Measurements from ENCODE around the gene KRT35. TPM values are rescaled to one million over a fixed set of nuclear protein-coding genes. Genes with fewer than 3 reads are reported as not detected.
"Not testable (repeated sequence)": the region's sequence is repeated elsewhere in the genome, so short reads cannot be mapped to it uniquely, and the experiment has no call there.

The KRT35 gene
- total and polyA plus RNA-seq, 8 donors: not detected

GRCh38 chr17:41434415-41434814 lies 46.5 kb downstream of the KRT35 start:
- peak in 1 of 2 donors; percentile 46 for DNase-seq

GRCh38 chr17:41434005-41434404 lies 46.9 kb downstream of the KRT35 start:
- Histone ChIP-seq H3K9me3 (no peaks in the 10 kb centered on the region), H3K27me3 (no peaks in the 10 kb centered on the region), H3K27ac (no peak overlapping the region), H3K4me3 (no peak overlapping the region), H3K36me3 (no peaks in the 10 kb centered on the region), H3K4me1 (peaks cover 0 to 7% (median 0%) of the 10 kb centered on the region in 4 donors)
- 54 to 61% (median 60%) methylated on average over 4 of the region's 4 CpGs for WGBS, 5 donors
- intact Hi-C loops (cut with DNase I; ENCODE audit: low total_unique reads): no loop called here
- TF ChIP-seq EP300 (IDR thresholded peaks at IDR 0.05) (no peak), CTCF (IDR thresholded peaks at IDR 0.05) (no peak), POLR2A (IDR thresholded peaks at IDR 0.05) (no peak), POLR2AphosphoS5 (IDR thresholded peaks at IDR 0.05) (no peak)
- peak in 1 of 2 donors; percentile 23 for DNase-seq

More at GRCh38 chr17:41434415-41434814, 46.5 kb downstream of the KRT35 start:
- Histone ChIP-seq H3K4me1 (peaks cover 0 to 7% (median 0%) of the 10 kb centered on the region in 4 donors), H3K36me3 (no peaks in the 10 kb centered on the region), H3K27ac (no peak overlapping the region), H3K4me3 (no peak overlapping the region), H3K9me3 (no peaks in the 10 kb centered on the region), H3K27me3 (no peaks in the 10 kb centered on the region)
- 41 to 57% (median 50%) methylated on average over 5 of the region's 5 CpGs for WGBS, 5 donors
- intact Hi-C loops (cut with DNase I; ENCODE audit: low total_unique reads): no loop called here
- TF ChIP-seq EP300 (IDR thresholded peaks at IDR 0.05) (no peak), POLR2AphosphoS5 (IDR thresholded peaks at IDR 0.05) (no peak), CTCF (IDR thresholded peaks at IDR 0.05) (no peak), POLR2A (IDR thresholded peaks at IDR 0.05) (no peak)

- H3K4me3 ChIP-seq: no peak overlapping the region
- no peak overlapping the region for H3K27ac ChIP-seq
- intact Hi-C loops (cut with DNase I; ENCODE audit: low total_unique reads): no loop called here
- peak in 1 of 2 donors; percentile 28 for DNase-seq
- H3K4me1 ChIP-seq: peaks cover 0 to 7% (median 0%) of the 10 kb centered on the region in 4 donors
- H3K36me3 ChIP-seq: no peaks in the 10 kb centered on the region
- TF ChIP-seq POLR2AphosphoS5 (IDR thresholded peaks at IDR 0.05) (no peak), POLR2A (IDR thresholded peaks at IDR 0.05) (no peak), CTCF (IDR thresholded peaks at IDR 0.05) (no peak), EP300 (IDR thresholded peaks at IDR 0.05) (no peak)
- no peaks in the 10 kb centered on the region for H3K9me3 ChIP-seq
- WGBS, 5 donors: 58 to 70% (median 60%) methylated on average over 4 of the region's 4 CpGs
- H3K27me3 ChIP-seq: no peaks in the 10 kb centered on the region
Observed at GRCh38 chr17:41433586-41433985, 47.4 kb downstream of the KRT35 start.

GRCh38 chr17:41430376-41430775 lies 50.6 kb downstream of the KRT35 start:
- H3K4me3 ChIP-seq; H3K36me3 ChIP-seq; H3K4me1 ChIP-seq; DNase-seq; H3K9me3 ChIP-seq; H3K27ac ChIP-seq; intact Hi-C loops (cut with DNase I; ENCODE audit: low total_unique reads); H3K27me3 ChIP-seq: not testable (repeated sequence)
- 33 to 63% (median 46%) methylated on average over 9 of the region's 9 CpGs for WGBS, 5 donors

- intact Hi-C loops (cut with DNase I; ENCODE audit: low total_unique reads): no loop called here
- DNase-seq: no peak
Observed at GRCh38 chr17:41429667-41430066, 51.3 kb downstream of the KRT35 start.

More at GRCh38 chr17:41429667-41430066, 51.3 kb downstream of the KRT35 start:
- no peaks in the 10 kb centered on the region for H3K36me3 ChIP-seq
- peaks cover 0 to 7% (median 0%) of the 10 kb centered on the region in 4 donors for H3K4me1 ChIP-seq
- no peak overlapping the region for H3K4me3 ChIP-seq
- no peak for TF ChIP-seq CTCF (IDR thresholded peaks at IDR 0.05)
- TF ChIP-seq POLR2A (IDR thresholded peaks at IDR 0.05): no peak
- TF ChIP-seq POLR2AphosphoS5 (IDR thresholded peaks at IDR 0.05): no peak
- H3K27me3 ChIP-seq: no peaks in the 10 kb centered on the region
- 76 to 91% (median 83%) methylated on average over 7 of the region's 7 CpGs for WGBS, 5 donors
- H3K9me3 ChIP-seq: no peaks in the 10 kb centered on the region
- H3K27ac ChIP-seq: no peak overlapping the region

All from stomach (tissue), 9 donors.